Measurements from ENCODE around the gene PIGQ. TPM values are rescaled to one million over a fixed set of nuclear protein-coding genes. Genes with fewer than 3 reads are reported as not detected.

The PIGQ gene
- total RNA-seq, 1 donor from 2014 or later = 9.9 TPM

DNA sequence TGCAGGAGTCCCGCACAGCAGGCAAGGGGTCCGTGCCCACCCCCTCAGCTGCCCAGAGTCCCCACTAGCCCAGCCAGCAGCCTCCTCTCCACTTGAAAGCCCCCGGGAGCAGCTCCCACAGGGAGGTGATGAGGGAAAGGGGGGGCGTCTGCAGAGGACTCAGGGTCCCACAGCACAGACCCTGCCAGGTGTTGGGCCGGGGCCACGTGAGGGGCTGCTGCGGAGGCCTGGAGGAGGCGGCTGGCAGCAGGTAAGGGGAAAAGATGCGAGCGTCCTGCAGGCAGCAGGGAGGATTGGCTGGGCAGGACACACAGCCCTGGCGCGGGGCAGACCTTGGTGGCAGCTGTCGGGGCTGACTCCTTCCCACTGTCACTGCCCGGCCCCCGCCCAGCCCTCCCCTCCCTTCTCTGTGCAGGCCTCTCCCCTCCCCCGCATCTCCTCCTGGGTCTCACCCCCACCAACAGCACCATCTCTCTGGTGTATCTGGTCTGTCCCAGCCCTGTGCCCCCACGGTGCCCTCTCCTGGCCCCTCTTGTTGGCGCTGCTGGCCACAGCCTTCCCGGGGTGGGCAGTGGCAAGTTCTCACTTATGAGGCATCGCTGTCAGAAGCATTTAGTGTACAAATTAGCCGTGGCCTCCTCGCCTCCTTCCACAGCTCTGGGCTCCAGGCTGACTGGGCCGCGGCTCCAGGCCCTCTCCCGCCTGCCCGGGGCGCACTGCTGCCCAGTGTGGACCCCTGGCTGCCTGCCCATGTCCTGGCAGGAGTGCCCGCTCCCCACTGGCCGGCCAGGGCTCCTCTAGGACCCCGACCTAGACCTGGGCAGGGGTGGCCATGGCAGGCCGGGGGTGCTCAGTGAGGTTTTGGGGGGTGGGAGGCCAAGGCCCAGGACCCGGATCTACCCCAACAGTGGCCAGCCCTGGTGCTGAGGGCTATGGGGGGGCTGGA lies 14.0 kb upstream of the PIGQ start:
- DNase-seq = peak; percentile 57

DNA sequence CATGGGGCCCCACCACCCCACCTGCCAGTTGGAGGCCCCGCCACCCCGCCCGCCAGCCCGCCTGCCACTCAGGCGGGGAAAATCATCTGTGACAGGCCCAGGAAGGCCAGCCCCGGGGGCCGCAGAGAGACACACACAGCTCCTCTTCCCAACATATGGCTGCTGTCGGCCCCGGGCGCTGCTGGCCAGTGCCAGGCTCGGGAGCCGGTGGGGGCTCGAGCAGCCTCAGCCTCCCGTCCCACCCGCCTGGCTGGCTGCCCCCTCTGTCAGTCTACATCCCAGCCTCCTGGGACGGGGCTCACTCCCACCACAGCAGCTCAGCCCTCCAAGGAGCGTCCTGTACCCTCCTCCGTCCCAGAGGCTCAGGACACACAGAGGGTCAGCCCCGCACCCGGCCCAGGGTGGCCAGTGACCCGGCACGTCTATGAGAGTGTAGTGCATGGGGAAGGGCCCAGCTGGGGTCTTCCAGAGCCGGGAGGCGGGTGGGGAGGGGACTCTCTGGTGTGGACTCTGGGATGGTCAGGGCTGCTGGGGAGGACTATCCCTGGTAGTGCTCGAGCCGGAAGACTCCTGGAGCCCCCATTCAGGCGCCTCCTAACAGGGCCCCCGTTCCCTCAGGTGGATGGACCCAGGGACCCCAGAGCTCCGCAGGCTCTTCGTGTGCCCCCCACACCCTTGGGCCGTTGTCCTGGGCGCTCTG lies 13.1 kb upstream of the PIGQ start:
- no peak for DNase-seq

DNA sequence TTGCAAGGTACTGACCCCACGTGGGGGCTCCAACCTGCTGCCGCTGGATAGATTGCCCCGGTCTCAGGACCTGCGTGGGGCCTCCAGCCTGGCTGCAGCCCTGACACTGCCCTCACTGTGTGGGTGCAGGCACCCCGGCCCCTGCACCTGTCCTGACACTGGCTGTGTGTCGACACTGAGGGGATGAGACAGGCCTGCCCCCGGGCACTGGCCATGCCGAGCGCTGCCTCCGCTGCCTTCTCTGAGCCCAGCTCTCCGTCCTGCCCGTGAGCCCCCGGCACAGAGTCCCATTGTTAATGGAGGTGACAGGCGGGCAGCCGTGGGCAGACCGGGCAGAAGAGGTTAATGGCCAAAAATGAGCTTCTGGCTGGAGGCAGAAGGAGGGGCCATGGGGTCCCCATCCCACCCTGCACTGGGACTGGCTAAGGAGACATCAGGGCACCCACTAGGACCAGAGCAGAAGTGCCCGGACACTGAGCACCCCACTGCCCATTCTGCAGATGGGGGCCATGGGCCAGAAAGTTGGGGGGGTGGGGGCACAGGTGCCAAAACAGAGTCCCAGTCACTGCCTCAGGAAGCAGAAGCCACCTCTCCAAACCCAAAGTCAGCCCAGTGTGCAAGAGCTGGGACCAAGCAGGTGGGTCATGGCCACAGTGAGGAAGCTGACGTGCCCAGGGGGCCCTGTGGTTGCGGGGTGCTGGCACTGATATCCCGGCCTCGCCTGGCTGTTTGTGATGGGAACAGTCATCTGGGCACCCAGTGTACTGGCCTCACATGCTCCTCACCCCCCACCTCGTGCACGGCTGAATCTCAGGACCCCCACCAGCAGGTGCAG lies 12.1 kb upstream of the PIGQ start:
- no peak for DNase-seq

DNA sequence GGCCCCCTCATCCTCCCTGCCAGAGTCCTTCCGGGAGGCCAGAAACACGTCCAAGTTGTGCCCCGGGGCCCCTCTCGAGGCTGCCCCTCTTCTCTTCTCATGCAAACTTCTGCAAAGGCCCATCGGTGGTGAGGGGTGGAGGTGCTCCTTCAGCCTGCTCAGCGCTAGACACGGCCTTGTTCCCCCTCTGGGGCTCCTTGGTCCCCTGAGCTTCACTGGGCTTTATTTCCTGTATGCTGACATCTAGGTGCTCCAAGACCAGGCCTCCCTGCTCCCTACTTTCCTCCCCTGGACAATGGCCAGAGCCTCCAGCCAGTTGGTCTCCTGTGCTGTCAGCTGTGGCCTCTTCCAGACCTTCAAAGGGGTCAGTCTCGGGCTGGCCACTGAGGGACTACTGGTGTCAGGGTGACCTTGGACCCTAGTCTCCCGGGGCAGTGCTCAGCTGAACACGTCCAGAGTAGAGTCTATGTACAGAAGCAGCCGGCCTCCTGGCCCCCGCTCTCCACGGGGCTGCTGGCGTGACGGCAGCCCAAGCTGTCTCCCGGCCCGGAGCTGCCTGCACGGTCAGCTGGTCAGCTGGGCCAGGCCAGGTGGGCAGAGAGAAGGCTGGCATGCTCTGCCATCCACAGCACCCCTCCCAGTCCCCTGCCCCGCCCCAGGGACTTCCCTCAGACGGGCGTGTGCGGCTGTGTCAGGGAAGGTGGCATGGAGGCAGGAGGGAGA lies 11.3 kb upstream of the PIGQ start:
- no peak for DNase-seq

DNA sequence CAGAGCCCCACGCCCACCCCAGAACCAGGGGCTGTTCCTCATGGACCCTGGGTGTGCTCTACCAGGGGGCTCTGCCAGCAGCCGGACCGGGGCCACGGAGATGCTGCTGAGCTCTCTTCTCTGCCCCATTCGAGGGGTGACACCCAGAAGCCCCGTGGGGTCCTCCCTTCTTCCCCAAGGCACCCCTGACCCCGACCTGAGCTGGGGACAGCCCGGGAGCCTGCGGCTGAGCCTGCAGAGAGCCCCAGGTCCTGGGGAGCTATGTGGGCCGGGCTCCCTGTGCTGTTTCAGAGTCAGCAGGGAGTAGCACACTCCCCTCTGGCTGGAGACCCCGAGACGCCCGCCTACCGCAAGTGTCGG lies 10.8 kb upstream of the PIGQ start:
- DNase-seq = no peak

DNA sequence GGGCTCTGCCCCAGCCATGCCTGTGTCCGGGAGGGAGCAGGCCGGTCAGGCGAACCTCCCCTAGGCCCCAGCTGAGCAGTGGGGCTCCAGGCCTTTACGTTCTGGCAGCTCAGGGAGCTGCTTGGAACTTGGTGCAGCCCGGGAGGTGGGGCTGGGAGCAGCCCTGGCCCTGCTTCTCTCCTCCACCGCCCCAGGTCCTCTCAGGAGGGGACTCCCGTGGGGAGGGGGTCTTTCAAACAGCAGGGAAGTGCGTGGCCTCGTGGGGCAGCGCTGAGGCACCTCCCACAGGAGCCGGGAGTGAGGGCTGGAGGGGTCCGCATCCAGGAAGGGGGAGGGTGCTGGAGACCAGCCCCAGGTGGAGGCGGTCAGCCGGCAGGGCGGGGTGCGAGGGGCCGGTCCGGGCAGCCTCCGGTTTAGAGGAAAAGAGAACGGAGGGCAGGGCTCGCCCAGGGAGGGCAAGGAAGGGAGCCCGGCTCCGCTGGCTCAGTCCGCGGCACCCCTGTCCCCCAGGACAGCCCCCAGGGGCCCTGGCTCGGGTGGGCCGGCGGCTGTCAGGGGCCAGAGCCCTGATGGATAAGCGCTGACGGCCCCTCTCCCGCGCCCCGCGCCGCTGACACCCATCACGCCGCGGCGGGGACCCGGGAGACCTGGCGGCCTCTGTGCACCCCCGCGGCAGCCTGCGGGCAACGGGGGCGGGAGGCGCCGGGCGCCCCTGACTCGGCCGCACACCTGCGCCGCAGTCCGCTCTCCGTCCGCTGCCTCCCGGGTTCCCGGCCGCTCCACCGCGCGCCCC lies 10.2 kb upstream of the PIGQ start:
- DNase-seq = no peak

- DNase-seq = no peak
These were observed 9.5 kb upstream of the PIGQ start, which contains the start of gene PRR35 for GRCh38 chr16:560204-560700. TSS of gene PRR35 (plus strand) at chr16:560394. CDS start at chr16:563295, 2,901 bp downstream.

GRCh38 chr16:560701-561412 lies 8.9 kb upstream of the PIGQ start:
- DNase-seq = no peak

DNA sequence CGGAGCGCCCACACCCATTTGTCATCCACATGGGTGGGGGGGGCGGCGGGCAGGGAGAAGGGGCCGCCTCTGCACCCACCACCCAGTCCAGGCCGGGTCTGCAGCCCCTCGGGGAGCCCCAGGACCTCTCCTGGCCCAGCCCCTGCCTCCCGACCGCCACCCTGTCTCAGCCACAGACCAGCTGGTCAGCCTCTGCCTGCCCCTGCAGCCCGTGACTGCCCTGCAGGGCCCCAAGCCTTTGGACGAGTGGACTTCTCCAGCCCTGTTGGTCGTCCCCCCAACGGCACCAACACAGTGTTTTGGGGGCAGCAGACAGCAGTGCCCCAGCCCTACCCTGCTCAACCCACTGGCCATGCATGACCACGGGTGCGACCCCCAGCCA lies 8.4 kb upstream of the PIGQ start:
- DNase-seq = no peak

- DNase-seq = no peak
These were observed 7.5 kb upstream of the PIGQ start for GRCh38 chr16:561957-562938.

DNA sequence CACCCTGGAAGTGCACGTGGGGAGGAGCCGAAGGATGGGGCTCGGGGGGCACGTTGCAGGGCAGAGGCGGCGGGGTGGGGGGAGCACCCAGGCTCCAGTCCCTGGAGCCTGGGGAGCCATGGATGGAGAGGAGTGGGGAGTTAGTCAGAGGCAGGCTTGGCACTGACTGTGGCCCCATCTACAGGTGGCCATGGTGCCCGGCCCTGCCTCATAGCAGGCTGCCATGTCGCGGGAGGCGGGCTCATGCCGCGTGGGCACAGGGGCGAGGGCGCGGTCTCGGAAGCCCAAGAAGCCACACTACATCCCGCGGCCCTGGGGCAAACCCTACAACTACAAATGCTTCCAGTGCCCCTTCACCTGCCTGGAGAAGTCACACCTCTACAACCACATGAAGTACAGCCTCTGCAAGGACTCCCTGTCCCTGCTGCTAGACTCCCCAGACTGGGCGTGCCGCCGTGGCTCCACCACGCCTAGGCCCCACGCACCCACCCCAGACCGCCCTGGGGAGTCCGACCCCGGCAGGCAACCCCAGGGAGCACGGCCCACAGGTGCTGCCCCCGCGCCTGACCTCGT lies 6.6 kb upstream of the PIGQ start:
- no peak for DNase-seq

GRCh38 chr16:564690-565418 lies 4.9 kb upstream of the PIGQ start:
- no peak for DNase-seq

GRCh38 chr16:565419-566330 lies 4.1 kb upstream of the PIGQ start:
- no peak for DNase-seq

DNA sequence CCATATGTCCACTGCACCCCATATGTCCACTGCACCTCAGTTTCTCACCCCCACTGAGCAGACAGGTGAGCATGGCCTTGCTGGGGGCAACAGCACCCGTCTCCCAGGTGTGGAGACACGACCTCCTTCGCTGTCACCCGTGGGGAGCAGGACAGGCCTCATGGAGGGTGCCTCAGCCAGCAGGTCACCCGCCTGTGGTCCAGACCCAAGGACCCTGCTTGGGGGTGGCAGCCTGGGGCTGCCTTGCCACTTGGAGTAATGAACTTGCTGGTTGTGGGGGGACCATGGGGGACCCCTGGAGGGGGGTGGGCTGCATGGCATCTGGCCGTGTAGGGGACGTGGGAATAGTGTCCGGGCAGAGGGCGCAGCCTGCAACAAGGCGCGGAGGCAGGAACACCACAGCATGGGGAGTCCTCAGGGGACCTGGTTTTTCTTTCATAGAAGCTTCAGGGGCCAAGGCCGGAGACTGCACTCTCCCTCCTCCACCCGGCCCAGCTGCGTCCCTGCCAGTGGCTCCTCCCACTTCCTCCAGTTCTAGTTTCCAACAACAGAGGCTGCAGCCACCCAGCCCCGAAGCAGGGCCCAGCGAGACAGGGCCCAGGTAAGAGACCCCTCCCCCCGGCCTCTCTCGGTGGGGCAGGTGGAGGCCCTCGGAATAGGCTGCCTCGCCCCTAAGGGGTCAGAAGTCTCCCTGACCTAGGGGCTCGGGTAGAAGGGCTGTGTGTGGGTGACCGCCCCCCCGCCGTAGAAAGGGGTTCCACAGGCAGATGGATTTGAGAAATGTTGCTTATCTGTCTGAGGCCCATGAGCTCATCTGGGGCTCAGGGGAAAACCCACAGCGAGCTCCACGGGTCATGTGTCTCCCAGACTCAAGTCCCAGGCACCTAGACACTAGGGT lies 3.0 kb upstream of the PIGQ start, which contains the start of gene NHLRC4:
TSS of gene NHLRC4 (plus strand) at position 531 of the 898 bp plus-strand sequence. CDS start 1,043 bp downstream, outside the sequence.
- DNase-seq = peak; percentile 81
